HepG2 (cell line): ENCODE results near the gene MRNIP. TPM values are rescaled to one million over a fixed set of nuclear protein-coding genes. Genes with fewer than 3 reads are reported as not detected.

Source experiments
- BHLHE40 ChIP-seq: IDR thresholded peaks from 2 replicates; pipeline ENCODE4 v1.6.1; 2011; ENCODE audit warnings: low read length, improper control_type of control experiment
- EEA1 ChIP-seq: sonication (generic); formaldehyde crosslinking; IDR thresholded peaks from 2 replicates; pipeline ENCODE4 v1.5.1; 2020; ENCODE audit warnings: mild to moderate bottlenecking, missing genetic modification reagents, borderline replicate concordance
- FOXC1 ChIP-seq: sonication (generic); formaldehyde crosslinking; IDR thresholded peaks from 2 replicates; pipeline ENCODE4 v1.8.0; 2022; ENCODE audit warnings: mild to moderate bottlenecking, missing genetic modification reagents, borderline replicate concordance
- HNRNPL ChIP-seq: fragments of 200-400 bp; formaldehyde crosslinking; IDR thresholded peaks from 2 replicates; pipeline ENCODE4 v1.6.1; 2017; ENCODE audit warnings: mild to moderate bottlenecking, low read depth, low read length
- KDM5B ChIP-seq: sonication (generic); formaldehyde crosslinking; IDR thresholded peaks from 2 replicates; pipeline ENCODE4 v1.4.0; 2020; ENCODE audit warnings: missing genetic modification reagents, mild to moderate bottlenecking, borderline replicate concordance
- SMYD3 ChIP-seq: sonication (generic); formaldehyde crosslinking; IDR thresholded peaks from 2 replicates; pipeline ENCODE4 v1.8.1; 2023; ENCODE audit warnings: mild to moderate bottlenecking, missing genetic modification reagents
- ZBTB3 ChIP-seq: sonication (generic); formaldehyde crosslinking; IDR thresholded peaks from 2 replicates; pipeline ENCODE4 v1.4.0; 2020; ENCODE audit warnings: low read depth, mild to moderate bottlenecking, moderate library complexity, missing genetic modification reagents, borderline replicate concordance
- ZNF510 ChIP-seq: sonication (generic); formaldehyde crosslinking; IDR thresholded peaks from 2 replicates; pipeline ENCODE4 v1.4.0; 2020; ENCODE audit warnings: low read depth, mild to moderate bottlenecking, missing genetic modification reagents
- ZNF644 ChIP-seq: IDR thresholded peaks from 2 replicates; pipeline ENCODE4 v1.6.1; 2016; ENCODE audit warnings: low read depth
- ZNF75D ChIP-seq: sonication (generic); formaldehyde crosslinking; IDR thresholded peaks from 2 replicates; pipeline ENCODE4 v1.8.1; 2023; ENCODE audit warnings: missing genetic modification reagents, mild to moderate bottlenecking, borderline replicate concordance
- ZNF83 ChIP-seq: sonication (generic); formaldehyde crosslinking; IDR thresholded peaks from 2 replicates; pipeline ENCODE4 v1.4.0; 2020; ENCODE audit warnings: missing genetic modification reagents, mild to moderate bottlenecking, borderline replicate concordance
- polyA plus RNA-seq, 8 experiments: library from polyadenylated mRNA; depleted of rRNA in 3 of 8; stranded (reverse) in 7 of 8; unstranded in 1 of 8; fragments of >200 nt; fragmentation: Illumina TruSeq in 4 of 8; extraction: Trizol in 4 of 8; gene quantifications; 2 replicates each; pipeline versions ENCODE4 v1.2.1 to v1.2.3, GENCODE V29; 2011 to 2016; ENCODE audit warnings: low read depth in 4 of 8, missing spikeins in 1 of 8, mixed read lengths in 1 of 8; ENCODE audit not compliant: insufficient read depth in 1 of 8
- total RNA-seq, 5 experiments: library from RNA; depleted of rRNA; stranded (reverse); fragments of >200 nt; fragmentation: Illumina TruSeq; extraction: Trizol; gene quantifications; 2 replicates each; pipeline ENCODE4 v1.2.3, GENCODE V29; 2016; ENCODE audit warnings: low read depth in 1 of 5
- TF ChIP-seq, protein P1 (sequence below): IDR thresholded peaks from 2 replicates; pipeline ENCODE4 v1.6.1; 2016; ENCODE audit warnings: missing compliant biosample characterization, missing genetic modification reagents, borderline replicate concordance
- TF ChIP-seq, protein P2 (sequence below): sonication (generic); formaldehyde crosslinking; IDR thresholded peaks from 2 replicates; pipeline ENCODE4 v1.4.0; 2020; ENCODE audit warnings: missing genetic modification reagents, mild to moderate bottlenecking, borderline replicate concordance
- TF ChIP-seq, protein P3 (sequence below): sonication (generic); formaldehyde crosslinking; IDR thresholded peaks from 2 replicates; pipeline ENCODE4 v1.4.0; 2020; ENCODE audit warnings: mild to moderate bottlenecking, low read depth, missing genetic modification reagents
- TF ChIP-seq, protein P4 (sequence below): fragments of 450-650 bp; IDR thresholded peaks from 2 replicates; pipeline ENCODE4 v1.6.1; 2016
- TF ChIP-seq, protein P5 (sequence below): sonication (generic); formaldehyde crosslinking; IDR thresholded peaks from 2 replicates; pipeline ENCODE4 v1.8.0; 2022; ENCODE audit warnings: low read depth, missing genetic modification reagents
- TF ChIP-seq, protein P6 (sequence below): IDR thresholded peaks from 2 replicates; pipeline ENCODE4 v1.6.1; 2016; ENCODE audit warnings: control low read depth

The MRNIP gene
- total and polyA plus RNA-seq, 2 of the 13 experiments (the other 11 are each of a cell fraction or from before 2014, with no cell fraction given): 15.5 to 34.1 TPM

DNA sequence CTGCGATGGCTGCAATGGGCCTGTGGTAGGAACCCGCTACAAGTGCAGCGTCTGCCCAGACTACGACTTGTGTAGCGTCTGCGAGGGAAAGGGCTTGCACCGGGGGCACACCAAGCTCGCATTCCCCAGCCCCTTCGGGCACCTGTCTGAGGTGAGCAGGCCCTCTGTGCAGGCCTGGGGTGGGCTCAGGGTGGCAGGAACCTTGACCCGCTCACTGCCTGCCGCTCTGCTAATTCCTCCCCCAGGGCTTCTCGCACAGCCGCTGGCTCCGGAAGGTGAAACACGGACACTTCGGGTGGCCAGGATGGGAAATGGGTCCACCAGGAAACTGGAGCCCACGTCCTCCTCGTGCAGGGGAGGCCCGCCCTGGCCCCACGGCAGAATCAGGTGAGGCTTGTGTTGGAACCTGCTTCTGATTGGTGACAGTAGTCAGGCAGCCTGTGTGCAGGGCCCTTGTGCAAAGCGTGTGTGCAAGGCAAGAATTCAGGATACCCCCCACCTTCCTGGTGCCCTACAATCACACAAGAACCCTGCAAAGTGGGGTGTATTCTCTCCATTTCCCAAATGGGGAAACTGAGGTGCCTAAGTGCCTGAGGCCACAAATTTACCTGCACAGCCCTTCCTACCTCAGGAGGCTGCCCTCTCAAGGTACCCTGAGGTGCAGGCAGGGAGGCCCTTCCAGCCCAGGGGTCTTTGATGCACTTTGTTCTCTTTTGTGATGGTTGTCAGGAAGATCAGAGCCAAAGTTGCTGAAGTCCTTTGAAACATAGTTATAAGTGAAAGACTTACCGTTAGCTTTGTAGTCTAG, 34.5 kb downstream of the MRNIP start (continued):
- TF ChIP-seq, protein P1, sequence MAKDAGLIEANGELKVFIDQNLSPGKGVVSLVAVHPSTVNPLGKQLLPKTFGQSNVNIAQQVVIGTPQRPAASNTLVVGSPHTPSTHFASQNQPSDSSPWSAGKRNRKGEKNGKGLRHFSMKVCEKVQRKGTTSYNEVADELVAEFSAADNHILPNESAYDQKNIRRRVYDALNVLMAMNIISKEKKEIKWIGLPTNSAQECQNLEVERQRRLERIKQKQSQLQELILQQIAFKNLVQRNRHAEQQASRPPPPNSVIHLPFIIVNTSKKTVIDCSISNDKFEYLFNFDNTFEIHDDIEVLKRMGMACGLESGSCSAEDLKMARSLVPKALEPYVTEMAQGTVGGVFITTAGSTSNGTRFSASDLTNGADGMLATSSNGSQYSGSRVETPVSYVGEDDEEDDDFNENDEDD (CRISPR knock-in tag): no peak
- TF ChIP-seq SMYD3 (CRISPR knock-in tag) (no peak), ZNF75D (CRISPR knock-in tag) (no peak), ZNF83 (CRISPR knock-in tag) (no peak), EEA1 (no peak), KDM5B (CRISPR knock-in tag) (peak; percentile 47; the same call in 1 of the 2 replicates), HNRNPL (0 out of 2 replicates have a peak, but pooled peaks have one; percentile 47), ZBTB3 (CRISPR knock-in tag) (no peak), ZNF510 (CRISPR knock-in tag) (no peak), FOXC1 (CRISPR knock-in tag) (0 out of 2 replicates have a peak, but pooled peaks have one; percentile 11), BHLHE40 (no peak), ZNF644 (no peak)
- TF ChIP-seq, protein P2, sequence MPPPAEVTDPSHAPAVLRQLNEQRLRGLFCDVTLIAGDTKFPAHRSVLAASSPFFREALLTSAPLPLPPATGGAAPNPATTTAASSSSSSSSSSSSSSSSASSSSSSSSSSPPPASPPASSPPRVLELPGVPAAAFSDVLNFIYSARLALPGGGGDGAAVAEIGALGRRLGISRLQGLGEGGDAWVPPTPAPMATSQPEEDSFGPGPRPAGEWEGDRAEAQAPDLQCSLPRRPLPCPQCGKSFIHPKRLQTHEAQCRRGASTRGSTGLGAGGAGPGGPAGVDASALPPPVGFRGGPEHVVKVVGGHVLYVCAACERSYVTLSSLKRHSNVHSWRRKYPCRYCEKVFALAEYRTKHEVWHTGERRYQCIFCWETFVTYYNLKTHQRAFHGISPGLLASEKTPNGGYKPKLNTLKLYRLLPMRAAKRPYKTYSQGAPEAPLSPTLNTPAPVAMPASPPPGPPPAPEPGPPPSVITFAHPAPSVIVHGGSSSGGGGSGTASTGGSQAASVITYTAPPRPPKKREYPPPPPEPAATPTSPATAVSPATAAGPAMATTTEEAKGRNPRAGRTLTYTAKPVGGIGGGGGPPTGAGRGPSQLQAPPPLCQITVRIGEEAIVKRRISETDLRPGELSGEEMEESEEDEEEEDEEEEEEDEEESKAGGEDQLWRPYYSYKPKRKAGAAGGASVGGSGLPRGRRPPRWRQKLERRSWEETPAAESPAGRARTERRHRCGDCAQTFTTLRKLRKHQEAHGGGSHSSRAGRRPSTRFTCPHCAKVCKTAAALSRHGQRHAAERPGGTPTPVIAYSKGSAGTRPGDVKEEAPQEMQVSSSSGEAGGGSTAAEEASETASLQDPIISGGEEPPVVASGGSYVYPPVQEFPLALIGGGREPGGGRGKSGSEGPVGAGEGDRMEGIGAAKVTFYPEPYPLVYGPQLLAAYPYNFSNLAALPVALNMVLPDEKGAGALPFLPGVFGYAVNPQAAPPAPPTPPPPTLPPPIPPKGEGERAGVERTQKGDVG: 0 out of 2 replicates have a peak, but pooled peaks have one; percentile 58
- TF ChIP-seq, protein P3, sequence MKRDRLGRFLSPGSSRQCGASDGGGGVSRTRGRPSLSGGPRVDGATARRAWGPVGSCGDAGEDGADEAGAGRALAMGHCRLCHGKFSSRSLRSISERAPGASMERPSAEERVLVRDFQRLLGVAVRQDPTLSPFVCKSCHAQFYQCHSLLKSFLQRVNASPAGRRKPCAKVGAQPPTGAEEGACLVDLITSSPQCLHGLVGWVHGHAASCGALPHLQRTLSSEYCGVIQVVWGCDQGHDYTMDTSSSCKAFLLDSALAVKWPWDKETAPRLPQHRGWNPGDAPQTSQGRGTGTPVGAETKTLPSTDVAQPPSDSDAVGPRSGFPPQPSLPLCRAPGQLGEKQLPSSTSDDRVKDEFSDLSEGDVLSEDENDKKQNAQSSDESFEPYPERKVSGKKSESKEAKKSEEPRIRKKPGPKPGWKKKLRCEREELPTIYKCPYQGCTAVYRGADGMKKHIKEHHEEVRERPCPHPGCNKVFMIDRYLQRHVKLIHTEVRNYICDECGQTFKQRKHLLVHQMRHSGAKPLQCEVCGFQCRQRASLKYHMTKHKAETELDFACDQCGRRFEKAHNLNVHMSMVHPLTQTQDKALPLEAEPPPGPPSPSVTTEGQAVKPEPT (CRISPR knock-in tag): no peak
- TF ChIP-seq, protein P4, sequence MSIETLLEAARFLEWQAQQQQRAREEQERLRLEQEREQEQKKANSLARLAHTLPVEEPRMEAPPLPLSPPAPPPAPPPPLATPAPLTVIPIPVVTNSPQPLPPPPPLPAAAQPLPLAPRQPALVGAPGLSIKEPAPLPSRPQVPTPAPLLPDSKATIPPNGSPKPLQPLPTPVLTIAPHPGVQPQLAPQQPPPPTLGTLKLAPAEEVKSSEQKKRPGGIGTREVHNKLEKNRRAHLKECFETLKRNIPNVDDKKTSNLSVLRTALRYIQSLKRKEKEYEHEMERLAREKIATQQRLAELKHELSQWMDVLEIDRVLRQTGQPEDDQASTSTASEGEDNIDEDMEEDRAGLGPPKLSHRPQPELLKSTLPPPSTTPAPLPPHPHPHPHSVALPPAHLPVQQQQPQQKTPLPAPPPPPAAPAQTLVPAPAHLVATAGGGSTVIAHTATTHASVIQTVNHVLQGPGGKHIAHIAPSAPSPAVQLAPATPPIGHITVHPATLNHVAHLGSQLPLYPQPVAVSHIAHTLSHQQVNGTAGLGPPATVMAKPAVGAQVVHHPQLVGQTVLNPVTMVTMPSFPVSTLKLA: no peak
- TF ChIP-seq, protein P5, sequence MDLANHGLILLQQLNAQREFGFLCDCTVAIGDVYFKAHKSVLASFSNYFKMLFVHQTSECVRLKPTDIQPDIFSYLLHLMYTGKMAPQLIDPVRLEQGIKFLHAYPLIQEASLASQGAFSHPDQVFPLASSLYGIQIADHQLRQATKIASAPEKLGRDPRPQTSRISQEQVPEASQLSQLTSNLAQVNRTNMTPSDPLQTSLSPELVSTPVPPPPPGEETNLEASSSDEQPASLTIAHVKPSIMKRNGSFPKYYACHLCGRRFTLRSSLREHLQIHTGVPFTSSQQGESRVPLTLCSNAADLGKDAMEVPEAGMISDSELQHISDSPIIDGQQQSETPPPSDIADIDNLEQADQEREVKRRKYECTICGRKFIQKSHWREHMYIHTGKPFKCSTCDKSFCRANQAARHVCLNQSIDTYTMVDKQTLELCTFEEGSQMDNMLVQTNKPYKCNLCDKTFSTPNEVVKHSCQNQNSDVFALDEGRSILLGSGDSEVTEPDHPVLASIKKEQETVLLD (CRISPR knock-in tag): no peak
- TF ChIP-seq, protein P6, sequence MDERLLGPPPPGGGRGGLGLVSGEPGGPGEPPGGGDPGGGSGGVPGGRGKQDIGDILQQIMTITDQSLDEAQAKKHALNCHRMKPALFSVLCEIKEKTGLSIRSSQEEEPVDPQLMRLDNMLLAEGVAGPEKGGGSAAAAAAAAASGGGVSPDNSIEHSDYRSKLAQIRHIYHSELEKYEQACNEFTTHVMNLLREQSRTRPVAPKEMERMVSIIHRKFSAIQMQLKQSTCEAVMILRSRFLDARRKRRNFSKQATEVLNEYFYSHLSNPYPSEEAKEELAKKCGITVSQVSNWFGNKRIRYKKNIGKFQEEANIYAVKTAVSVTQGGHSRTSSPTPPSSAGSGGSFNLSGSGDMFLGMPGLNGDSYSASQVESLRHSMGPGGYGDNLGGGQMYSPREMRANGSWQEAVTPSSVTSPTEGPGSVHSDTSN (CRISPR knock-in tag): no peak
